Activated CD4-positive, CD25-positive, alpha-beta regulatory T cell treated with anti-CD3 and anti-CD28 coated beads, Interleukin-2, amount 50 U/mL, for 16 hours (primary cell): ENCODE data around the gene TH.

Source experiments
- DNase-seq: peaks from one replicate; pipeline ENCODE4 v3.0.0-alpha.2; 2020; ENCODE audit warnings: low read depth, low spot score

TH gene

DNA sequence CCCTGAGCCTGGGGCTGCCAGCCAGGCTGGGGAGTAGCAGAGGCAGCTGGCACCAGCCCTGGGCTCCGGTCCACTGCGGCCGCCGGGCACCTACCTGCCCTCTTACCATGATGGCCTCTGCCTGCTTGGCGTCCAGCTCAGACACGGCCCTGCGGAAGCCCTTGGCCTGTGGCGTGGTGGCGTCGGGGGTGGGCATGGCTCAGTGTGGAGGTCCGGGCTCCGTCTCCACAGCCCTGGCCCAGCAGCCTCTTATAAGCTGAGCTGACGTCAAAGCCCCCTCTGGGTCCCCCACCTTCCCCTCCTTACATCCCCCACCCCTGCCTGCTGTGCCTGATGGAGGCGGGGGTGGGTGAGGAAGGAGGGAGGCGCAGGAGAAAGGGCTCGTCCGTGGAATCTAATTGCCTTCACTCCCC lies at the start of gene TH:
TH (minus strand) TSS at position 225 of the 413 bp plus-strand sequence; CDS start at position 196, 29 bp downstream.
- DNase-seq, result no peak

DNA sequence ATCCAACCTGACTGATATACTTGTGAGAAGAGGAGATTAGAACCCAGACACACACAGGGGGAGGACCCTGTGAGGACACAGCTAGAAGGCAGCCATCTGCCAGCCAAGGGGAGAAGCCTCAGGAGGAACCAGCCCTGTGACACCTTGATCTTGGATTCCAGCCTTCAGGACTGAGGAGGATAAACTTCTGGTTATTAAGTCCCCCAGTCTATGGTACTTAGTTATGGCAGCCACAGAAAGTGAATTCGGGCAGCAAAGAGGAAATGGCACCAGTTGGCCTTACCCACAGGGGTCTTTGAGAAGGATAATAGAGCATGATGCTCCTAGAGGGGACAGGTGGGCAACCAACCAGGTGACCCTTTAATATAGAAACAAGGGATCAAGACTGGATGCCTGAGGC lies 49.4 kb upstream of the TH start:
- DNase-seq, result no peak

DNA sequence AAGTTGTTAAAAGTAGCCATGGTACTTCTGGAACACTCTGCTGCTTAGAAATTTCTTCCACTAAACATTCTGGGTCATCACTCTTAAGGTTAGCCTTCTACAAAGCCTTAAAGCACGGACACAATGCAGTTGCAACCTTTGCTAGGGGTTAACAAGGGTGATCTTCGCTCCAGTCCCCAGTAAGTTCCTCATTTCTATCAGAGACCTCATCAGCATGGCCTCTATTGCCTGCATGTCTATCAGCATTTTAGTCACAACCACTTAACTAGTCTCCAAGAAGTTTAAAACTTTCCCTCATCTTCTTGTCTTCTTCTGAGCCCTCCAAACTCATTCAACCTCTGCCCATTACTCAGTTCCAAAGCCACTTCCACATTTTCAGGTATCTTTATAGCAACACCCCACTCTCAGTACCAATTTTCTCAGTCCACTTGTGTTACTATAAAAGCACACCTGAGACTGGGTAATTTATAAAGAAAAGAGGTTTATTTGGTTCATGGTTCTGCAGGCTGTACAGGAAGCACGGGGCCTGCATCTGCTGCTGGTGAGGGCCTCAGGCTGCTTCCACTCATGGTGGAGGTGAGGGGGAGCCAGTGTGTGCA lies 48.7 kb upstream of the TH start:
- DNase-seq, result no peak

GRCh38 chr11:2219318-2220017 lies 47.9 kb upstream of the TH start:
- DNase-seq, result no peak

GRCh38 chr11:2218031-2218633 lies 46.5 kb upstream of the TH start:
- DNase-seq, result no peak

GRCh38 chr11:2217211-2218030 lies 45.8 kb upstream of the TH start:
- no peak for DNase-seq

DNA sequence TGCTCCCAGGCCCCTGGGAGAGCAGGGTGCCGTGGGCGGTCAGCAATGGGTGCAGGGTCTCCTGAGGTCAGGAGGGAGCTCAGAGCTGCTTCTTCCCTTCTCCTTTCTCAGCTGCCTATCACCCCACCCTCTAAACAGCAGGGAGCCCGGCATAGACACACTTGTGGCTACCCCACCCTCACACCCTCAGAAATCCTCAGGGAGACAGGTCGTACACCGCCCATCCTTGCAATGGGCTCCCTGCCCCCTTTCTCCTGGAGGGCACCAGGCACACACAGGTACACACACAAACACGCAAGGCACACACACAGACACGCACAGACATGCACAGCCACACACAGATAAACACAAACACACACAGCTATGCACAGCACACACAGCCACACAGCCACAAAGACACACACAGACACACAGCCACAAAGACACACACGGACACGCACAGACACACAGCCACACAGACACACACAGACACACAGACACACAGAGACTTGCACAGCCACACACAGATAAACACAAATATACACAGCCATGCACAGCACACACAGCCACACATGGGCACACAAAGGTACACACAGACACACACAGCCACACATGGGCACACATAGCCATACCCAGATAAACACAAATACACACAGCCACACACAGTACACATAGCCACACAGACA lies 44.9 kb upstream of the TH start:
- no peak for DNase-seq

DNA sequence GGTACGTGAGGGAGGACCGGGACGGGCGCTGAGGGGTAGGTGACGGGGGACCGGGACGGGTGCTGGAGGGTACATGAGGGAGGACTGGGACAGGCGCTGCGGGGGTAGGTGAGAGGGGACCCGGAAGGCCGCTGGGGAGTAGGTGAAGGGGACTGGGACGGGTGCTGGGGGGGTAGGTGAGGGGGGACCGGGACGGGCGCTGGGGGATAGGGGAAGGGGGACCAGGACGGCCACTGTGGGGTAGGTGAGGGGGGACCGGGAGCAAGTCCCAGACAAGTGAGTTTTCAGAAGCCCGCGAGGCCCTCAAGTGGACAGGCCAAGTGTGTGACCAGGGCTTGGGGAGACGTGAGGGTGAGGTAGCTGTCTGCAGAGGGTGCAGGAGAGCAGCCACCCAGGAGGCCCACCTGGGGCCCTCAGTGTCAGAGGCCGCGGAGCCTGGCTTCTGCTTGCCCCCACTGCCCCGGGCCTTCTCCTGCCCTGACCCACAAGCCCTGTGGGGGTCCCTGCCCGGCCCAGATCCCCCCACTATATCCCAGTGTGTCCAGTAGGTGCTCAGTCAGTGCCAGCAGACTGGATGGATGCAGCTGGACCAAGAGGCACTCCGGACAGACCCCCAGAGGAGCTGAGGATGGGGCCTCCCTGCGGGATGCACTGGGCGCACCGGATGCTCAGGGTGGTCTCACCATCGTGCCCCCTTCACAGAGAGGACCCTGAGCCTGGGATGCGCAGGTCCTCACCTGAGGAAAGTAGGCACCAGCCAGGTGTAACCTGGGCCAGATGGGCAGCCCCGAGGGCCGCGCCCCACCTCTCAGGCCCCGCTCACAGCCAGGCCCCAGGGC lies 44.2 kb upstream of the TH start:
- DNase-seq, result no peak

- DNase-seq, result no peak
These were observed 43.6 kb upstream of the TH start for GRCh38 chr11:2215230-2215560.

- no peak for DNase-seq
These were observed 43.1 kb upstream of the TH start for GRCh38 chr11:2214527-2215229.

DNA sequence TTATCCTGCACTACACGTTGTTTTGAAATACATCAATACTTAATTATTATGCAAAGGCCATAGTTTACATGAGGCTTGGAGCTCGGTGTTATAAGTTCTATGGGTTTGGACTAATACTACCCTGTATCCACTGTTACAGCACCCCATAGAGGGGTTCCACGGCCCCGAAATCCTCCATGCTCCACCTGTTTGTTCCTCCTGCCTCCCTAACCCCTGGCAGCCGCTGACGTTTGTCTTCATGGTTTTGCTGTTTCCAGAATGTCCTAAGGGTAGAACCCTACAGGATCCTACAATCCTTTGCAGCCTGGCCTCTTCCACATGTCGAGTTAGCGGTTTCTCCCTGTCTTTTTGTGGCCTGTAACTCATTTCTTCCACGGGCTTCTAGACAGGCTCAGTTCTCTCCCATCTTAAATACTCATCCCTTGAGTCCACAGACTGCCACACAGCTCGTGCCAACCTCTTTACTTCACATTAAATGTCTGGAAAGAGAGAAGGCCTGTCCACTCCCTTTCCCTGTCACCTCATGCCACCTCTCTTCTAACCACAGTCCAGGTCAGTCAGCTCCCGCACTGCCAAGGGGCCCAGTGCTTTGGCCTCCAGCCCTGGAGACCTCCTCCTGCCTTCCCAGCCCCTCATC lies 42.4 kb upstream of the TH start:
- DNase-seq, result no peak

DNA sequence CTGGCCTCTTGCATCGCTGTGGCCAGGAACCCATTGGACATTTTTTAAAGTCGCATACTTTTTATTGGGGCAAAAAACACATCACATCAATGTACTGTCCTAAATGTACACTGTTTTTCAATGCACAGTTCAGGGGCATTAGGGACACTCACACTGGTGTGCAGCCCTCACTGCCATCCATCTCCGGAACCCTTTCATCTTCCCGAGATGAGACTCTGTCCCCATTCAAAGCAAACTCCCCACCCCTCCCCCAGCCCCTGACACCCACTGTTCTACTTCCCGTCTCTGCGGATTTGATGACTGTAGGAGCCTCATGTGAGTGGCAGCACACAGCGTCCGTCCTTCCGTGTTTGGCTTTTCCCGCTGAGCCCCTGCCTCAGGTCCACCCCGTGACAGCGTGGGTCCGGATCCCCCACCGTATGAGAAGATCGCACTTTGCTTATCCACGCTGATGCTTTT lies 41.8 kb upstream of the TH start:
- DNase-seq, result no peak

DNA sequence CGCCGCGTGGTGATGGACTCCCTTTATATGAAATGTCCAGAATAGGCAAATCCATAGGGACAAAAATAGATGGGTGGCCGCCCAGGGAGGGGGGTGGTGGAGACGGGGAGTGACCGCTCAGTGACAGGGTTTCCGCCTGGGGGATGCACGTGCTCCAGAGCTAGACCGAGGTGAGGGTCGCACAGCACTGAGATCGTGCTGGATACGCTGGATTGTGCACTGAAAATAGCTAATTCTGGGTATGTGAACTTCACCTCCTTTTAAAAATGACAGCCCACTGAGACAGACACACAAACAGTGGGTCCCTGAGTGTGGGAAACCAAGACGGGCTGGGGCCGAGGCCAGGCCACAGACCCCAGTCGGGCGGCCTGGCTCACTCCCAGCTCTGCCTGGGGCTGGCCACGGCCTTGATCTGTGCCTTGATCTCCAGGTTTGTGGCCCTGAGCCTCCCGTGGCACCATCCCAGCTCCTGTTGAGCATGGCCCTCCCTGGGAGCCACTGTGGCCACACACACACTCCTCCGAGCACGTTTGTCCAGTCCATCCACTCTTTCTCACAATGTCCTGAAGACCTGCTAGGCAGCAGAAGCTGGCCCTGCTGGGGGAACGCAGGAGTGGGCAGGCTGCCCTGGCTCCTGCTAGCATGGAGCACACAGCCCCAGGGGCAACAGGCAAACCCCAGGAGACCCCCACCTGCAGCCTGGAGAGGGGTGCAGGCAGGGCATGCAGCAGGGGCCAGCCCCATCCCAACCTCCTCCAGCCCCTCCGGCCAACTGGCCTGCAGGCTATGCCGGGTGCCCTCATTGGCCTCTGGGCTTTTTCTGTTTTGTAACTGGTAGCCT lies 41.0 kb upstream of the TH start:
- DNase-seq, result no peak

GRCh38 chr11:2211113-2211971 lies 39.7 kb upstream of the TH start:
- no peak for DNase-seq

DNA sequence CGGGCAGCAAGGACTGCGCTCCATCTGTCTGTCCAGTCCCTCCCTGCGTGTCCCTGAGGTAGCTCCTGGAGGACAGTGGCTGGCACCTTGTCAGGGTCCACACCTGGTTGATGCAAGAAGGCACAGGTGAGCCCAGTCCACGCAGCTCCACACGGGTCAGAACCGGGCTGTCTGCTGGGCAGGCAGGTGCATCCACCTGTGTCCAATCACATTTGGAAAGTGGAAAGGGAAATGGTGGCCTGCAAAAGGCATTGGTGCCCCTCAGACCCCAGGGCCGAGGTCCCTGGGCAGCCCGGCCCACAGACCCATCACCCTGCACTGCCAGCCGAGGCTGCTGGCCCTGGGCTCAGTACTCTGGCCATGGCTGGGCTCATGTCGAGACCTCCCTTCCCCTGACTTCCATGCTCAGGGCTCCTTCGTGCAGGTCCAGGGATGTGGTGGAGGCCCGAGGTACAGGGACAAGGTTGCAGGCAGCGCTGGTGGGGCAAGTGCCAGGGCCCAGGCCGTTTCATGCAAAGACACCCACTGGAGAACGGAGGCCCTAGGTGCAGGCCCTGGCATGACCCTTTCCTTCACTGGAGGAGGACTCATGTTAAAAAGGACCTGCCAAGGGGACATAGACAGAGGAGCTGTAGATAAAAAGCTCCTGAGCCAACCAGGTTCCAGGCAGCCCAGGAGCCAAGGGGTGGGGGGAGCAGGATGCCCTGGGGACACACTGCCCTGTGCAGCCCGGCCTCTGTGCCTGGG lies 38.9 kb upstream of the TH start:
- DNase-seq, result no peak

GRCh38 chr11:2209900-2210321 lies 38.3 kb upstream of the TH start:
- DNase-seq, result no peak

DNA sequence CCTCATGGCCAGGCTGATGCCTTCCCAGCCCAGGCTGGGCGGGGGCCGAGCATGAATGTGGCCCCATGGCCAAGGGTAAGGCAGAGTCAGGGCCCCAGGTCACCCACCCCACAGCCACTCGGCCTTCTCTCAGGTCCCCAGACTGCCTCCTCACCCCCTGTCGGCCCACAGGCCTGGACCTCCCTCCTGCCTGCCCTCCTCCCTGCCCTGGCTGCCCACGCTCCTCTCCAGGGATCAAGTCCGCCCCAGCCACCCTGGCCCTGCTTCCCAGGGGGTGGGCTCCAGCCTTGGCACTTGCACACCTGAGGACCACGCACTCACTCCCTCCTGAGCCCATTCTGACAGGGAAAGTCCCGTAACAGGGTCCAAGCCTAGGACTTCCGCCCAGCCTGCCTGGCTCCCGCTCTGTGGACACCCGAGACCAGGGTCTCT lies 37.8 kb upstream of the TH start:
- no peak for DNase-seq
